ENCODE data around the gene FAM209B. TPM values are rescaled to one million over a fixed set of nuclear protein-coding genes. Genes with fewer than 3 reads are reported as not detected.

FAM209B gene
- polyA plus RNA-seq, 3 donors: 0.66 to 1.6 (median 0.84) TPM

DNA sequence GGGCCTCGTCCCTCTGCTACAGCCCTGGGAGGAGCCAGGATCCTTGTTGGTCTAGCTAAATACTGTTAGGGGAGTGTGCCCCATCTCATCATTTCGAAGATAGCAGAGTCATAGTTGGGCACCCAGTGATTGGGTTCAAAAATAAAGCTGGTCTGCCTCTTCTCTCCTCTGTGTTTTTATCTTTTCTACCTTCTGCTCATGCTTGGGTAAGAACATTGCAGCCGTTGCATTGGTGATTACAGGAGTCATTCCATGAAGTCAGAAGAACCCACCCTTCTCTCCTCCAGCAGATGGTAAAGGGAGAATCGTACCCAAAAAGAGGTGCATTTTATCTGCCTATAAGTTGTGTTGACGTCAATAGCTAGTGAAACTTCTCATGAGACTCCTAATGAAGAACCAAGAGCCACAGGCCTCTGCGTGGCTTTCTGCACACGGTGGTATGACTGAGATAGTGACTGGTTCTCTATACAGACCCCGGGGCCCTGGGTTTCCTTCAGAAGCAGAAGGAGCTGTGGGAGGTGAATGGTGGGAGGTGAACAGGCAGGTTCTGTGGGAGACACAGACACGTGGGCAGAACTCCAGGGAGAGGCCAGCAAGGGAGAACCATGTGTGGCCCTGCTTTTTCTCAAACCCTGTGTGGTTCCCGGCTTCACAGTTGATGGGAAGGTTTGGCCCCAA is 14.2 kb upstream of the FAM209B start:
- WGBS (ENCODE audit: insufficient coverage): 100% methylated on average over 6 of the region's 10 CpGs
- H3K9me3 Mint-ChIP-seq: peaks cover 34 to 40% (median 39%) of the 10 kb centered on the region in 7 donors
- Histone ChIP-seq H3K27me3 (ENCODE audit: control insufficient read depth in 2 of 2, insufficient read depth in 2 of 2, low read length in 2 of 2) (no peaks in the 10 kb centered on the region), H3K4me3 (replicated peaks in 1 of 3; ENCODE audit: low read depth in 2 of 3, low read length in 3 of 3) (no peak overlapping the region), H3K79me2 (ENCODE audit: insufficient read depth, low read length) (no peaks in the 10 kb centered on the region), H3K36me3 (replicated peaks in 1 of 2; ENCODE audit: control insufficient read depth in 1 of 2, insufficient read depth in 2 of 2, low read length in 2 of 2) (peaks cover 65 to 76% of the 10 kb centered on the region in 2 donors), H3K4me2 (replicated peaks; ENCODE audit: extremely low read depth, low read length, poor library complexity, severe bottlenecking) (no peak overlapping the region), H3K9me3 (replicated peaks in 1 of 2; ENCODE audit: control insufficient read depth in 1 of 2, insufficient read depth in 1 of 2, low read length in 2 of 2) (peaks cover 35 to 38% of the 10 kb centered on the region in 2 donors), H3K4me1 (ENCODE audit: control insufficient read depth in 1 of 2, insufficient read depth in 2 of 2, low read length in 2 of 2) (no peaks in the 10 kb centered on the region), H4K20me1 (ENCODE audit: insufficient read depth, low read length) (peaks cover 7% of the 10 kb centered on the region), H3K9ac (ENCODE audit: insufficient read depth, low read length, poor library complexity, severe bottlenecking) (no peak overlapping the region), H3K27ac (ENCODE audit: low read depth in 1 of 2, low read length in 2 of 2) (no peak overlapping the region), H2AFZ (ENCODE audit: insufficient read depth, low read depth, low read length, poor library complexity, severe bottlenecking) (no peak overlapping the region)
- no peak for DNase-seq
- TF ChIP-seq, protein P1, sequence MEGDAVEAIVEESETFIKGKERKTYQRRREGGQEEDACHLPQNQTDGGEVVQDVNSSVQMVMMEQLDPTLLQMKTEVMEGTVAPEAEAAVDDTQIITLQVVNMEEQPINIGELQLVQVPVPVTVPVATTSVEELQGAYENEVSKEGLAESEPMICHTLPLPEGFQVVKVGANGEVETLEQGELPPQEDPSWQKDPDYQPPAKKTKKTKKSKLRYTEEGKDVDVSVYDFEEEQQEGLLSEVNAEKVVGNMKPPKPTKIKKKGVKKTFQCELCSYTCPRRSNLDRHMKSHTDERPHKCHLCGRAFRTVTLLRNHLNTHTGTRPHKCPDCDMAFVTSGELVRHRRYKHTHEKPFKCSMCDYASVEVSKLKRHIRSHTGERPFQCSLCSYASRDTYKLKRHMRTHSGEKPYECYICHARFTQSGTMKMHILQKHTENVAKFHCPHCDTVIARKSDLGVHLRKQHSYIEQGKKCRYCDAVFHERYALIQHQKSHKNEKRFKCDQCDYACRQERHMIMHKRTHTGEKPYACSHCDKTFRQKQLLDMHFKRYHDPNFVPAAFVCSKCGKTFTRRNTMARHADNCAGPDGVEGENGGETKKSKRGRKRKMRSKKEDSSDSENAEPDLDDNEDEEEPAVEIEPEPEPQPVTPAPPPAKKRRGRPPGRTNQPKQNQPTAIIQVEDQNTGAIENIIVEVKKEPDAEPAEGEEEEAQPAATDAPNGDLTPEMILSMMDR (IDR thresholded peaks at IDR 0.05): no peak
- intact Hi-C loops (cut with micrococcal nuclease): no loop called here
- H3K4me3 Mint-ChIP-seq: no peak overlapping the region
- peak overlapping the region in 1 of 7 donors; percentile 46 for H3K27ac Mint-ChIP-seq
- peaks cover 75 to 79% of the 10 kb centered on the region in 2 donors for H3K36me3 Mint-ChIP-seq
- no peaks in the 10 kb centered on the region for H3K4me1 Mint-ChIP-seq
- H3K27me3 Mint-ChIP-seq (ENCODE audit: low read depth in 3 of 3): peaks cover 0 to 1% (median 0%) of the 10 kb centered on the region in 3 donors

GRCh38 chr20:56519551-56519950 is 13.5 kb upstream of the FAM209B start:
- H3K4me3 ChIP-seq (replicated peaks in 1 of 3; ENCODE audit: low read depth in 2 of 3, low read length in 3 of 3): no peak overlapping the region
- H3K4me1 ChIP-seq (ENCODE audit: control insufficient read depth in 1 of 2, insufficient read depth in 2 of 2, low read length in 2 of 2): no peaks in the 10 kb centered on the region
- TF ChIP-seq, protein P1 (IDR thresholded peaks at IDR 0.05): no peak
- no peaks in the 10 kb centered on the region for H3K79me2 ChIP-seq (ENCODE audit: insufficient read depth, low read length)
- peaks cover 35 to 38% of the 10 kb centered on the region in 2 donors for H3K9me3 ChIP-seq (replicated peaks in 1 of 2; ENCODE audit: control insufficient read depth in 1 of 2, insufficient read depth in 1 of 2, low read length in 2 of 2)
- Mint-ChIP-seq H3K4me3 (no peak overlapping the region), H3K36me3 (peaks cover 68 to 72% of the 10 kb centered on the region in 2 donors), H3K27me3 (ENCODE audit: low read depth in 3 of 3) (peaks cover 0 to 1% (median 0%) of the 10 kb centered on the region in 3 donors), H3K4me1 (no peaks in the 10 kb centered on the region), H3K27ac (no peak overlapping the region), H3K9me3 (peaks cover 34 to 40% (median 39%) of the 10 kb centered on the region in 7 donors)
- 100% methylated on average over 3 of the region's 10 CpGs for WGBS (ENCODE audit: insufficient coverage)
- H4K20me1 ChIP-seq (ENCODE audit: insufficient read depth, low read length): peaks cover 7% of the 10 kb centered on the region
- peaks cover 58 to 69% of the 10 kb centered on the region in 2 donors for H3K36me3 ChIP-seq (replicated peaks in 1 of 2; ENCODE audit: control insufficient read depth in 1 of 2, insufficient read depth in 2 of 2, low read length in 2 of 2)
- no peak overlapping the region for H3K9ac ChIP-seq (ENCODE audit: insufficient read depth, low read length, poor library complexity, severe bottlenecking)
- no peak for DNase-seq
- intact Hi-C loops (cut with micrococcal nuclease): no loop called here
- no peak overlapping the region for H2AFZ ChIP-seq (ENCODE audit: insufficient read depth, low read depth, low read length, poor library complexity, severe bottlenecking)
- H3K27me3 ChIP-seq (ENCODE audit: control insufficient read depth in 2 of 2, insufficient read depth in 2 of 2, low read length in 2 of 2): no peaks in the 10 kb centered on the region
- no peak overlapping the region for H3K4me2 ChIP-seq (replicated peaks; ENCODE audit: extremely low read depth, low read length, poor library complexity, severe bottlenecking)
- H3K27ac ChIP-seq (ENCODE audit: low read depth in 1 of 2, low read length in 2 of 2): no peak overlapping the region

Data from CD14-positive monocyte (primary cell).